GM23338 (cell line): ENCODE results near the gene FABP1. TPM values are rescaled to one million over a fixed set of nuclear protein-coding genes. Genes with fewer than 3 reads are reported as not detected.

Experiments
- ATAC-seq: fragments of 200-7000 bp; cut with Tn5 transposase; 3 replicates; pipeline ENCODE4 v1.9.1; 2020
- DNase-seq: peaks from one replicate; pipeline ENCODE4 v3.0.0-alpha.2; 2015; ENCODE audit warnings: low spot score
- H2AFZ ChIP-seq: fragments of 200-600 bp; sonication (generic); 2 replicates; pipeline ENCODE4 v1.8.0; 2016; ENCODE audit warnings: antibody characterized with exemption, mild to moderate bottlenecking, moderate library complexity
- H3F3A ChIP-seq: fragments of 200-600 bp; sonication (generic); replicated peaks from 2 replicates; pipeline ENCODE4 v1.8.0; 2017; ENCODE audit warnings: antibody characterized with exemption, mixed run types, low read depth
- H3K27ac ChIP-seq: fragments of 200-600 bp; sonication (generic); 2 replicates; pipeline ENCODE4 v1.6.1; 2016; ENCODE audit warnings: low read depth
- H3K27me3 ChIP-seq: fragments of 200-600 bp; sonication (generic); 2 replicates; pipeline ENCODE4 v1.8.0; 2016; ENCODE audit warnings: mild to moderate bottlenecking, mixed run types, moderate library complexity; ENCODE audit not compliant: insufficient read depth
- H3K36me3 ChIP-seq: fragments of 200-600 bp; sonication (generic); 2 replicates; pipeline ENCODE4 v1.8.0; 2016; ENCODE audit warnings: mild to moderate bottlenecking; ENCODE audit not compliant: insufficient read depth
- H3K4me1 ChIP-seq: fragments of 200-600 bp; sonication (generic); 2 replicates; pipeline ENCODE4 v1.8.0; 2016; ENCODE audit warnings: mild to moderate bottlenecking, moderate library complexity; ENCODE audit not compliant: insufficient read depth
- H3K4me2 ChIP-seq: fragments of 200-600 bp; sonication (generic); 2 replicates; pipeline ENCODE4 v1.7.1; 2017; ENCODE audit warnings: mixed run types
- H3K4me3 ChIP-seq: fragments of 200-600 bp; sonication (generic); 2 replicates; pipeline ENCODE4 v1.6.1; 2016; ENCODE audit warnings: mixed run types
- H3K79me2 ChIP-seq: fragments of 200-600 bp; sonication (generic); replicated peaks from 2 replicates; pipeline ENCODE4 v1.8.0; 2017; ENCODE audit warnings: mild to moderate bottlenecking; ENCODE audit not compliant: insufficient read depth
- H3K9me2 ChIP-seq: fragments of 200-600 bp; sonication (generic); 2 replicates; pipeline ENCODE4 v1.8.0; 2017; ENCODE audit not compliant: insufficient read depth
- H4K20me1 ChIP-seq: fragments of 200-600 bp; sonication (generic); replicated peaks from 2 replicates; pipeline ENCODE4 v1.8.0; 2017; ENCODE audit warnings: mild to moderate bottlenecking; ENCODE audit not compliant: insufficient read depth
- H3K27ac Mint-ChIP-seq: 2 replicates; pipeline ENCODE4 v1.8.0; 2020; ENCODE audit warnings: inconsistent platforms, mild to moderate bottlenecking, moderate library complexity, mixed read lengths
- H3K27me3 Mint-ChIP-seq: 3 replicates; pipeline ENCODE4 v1.8.0; 2022; ENCODE audit warnings: low read depth, mild to moderate bottlenecking, moderate library complexity, mixed read lengths, inconsistent platforms; ENCODE audit not compliant: insufficient read depth, poor library complexity
- H3K36me3 Mint-ChIP-seq: 3 replicates; pipeline ENCODE4 v1.8.0; 2021; ENCODE audit warnings: low read depth, mild to moderate bottlenecking, inconsistent platforms, moderate library complexity, mixed read lengths
- H3K4me1 Mint-ChIP-seq: 3 replicates; pipeline ENCODE4 v1.8.0; 2020; ENCODE audit warnings: mild to moderate bottlenecking, inconsistent platforms, mixed read lengths
- H3K4me3 Mint-ChIP-seq: 3 replicates; pipeline ENCODE4 v1.8.0; 2021; ENCODE audit warnings: moderate library complexity, mild to moderate bottlenecking, inconsistent platforms, mixed read lengths
- H3K9me3 Mint-ChIP-seq: 3 replicates; pipeline ENCODE4 v1.8.0; 2020; ENCODE audit warnings: moderate library complexity, mild to moderate bottlenecking, inconsistent platforms, mixed read lengths
- EZH2 ChIP-seq: fragments of 200-600 bp; sonication (generic); IDR thresholded peaks from one replicate; pipeline ENCODE4 v1.8.0; 2017; ENCODE audit warnings: antibody characterized with exemption, mild to moderate bottlenecking, low read depth; ENCODE audit not compliant: unreplicated experiment
- ZNF462 ChIP-seq: fragments of 250-450 bp; sonication (Bioruptor Pico); IDR thresholded peaks from 2 replicates; pipeline ENCODE4 v1.5.0; 2020; ENCODE audit warnings: mild to moderate bottlenecking, moderate library complexity
- polyA plus RNA-seq: library from polyadenylated mRNA; unstranded; fragments of >200 nt; fragmentation: Nextera tagmentation; extraction: Ambion mirVana; gene quantifications from 2 replicates; pipeline ENCODE4 v1.2.1, GENCODE V29; 2016
- total RNA-seq: library from RNA; depleted of rRNA; stranded (reverse); fragments of >200 nt; shearing (Covaris generic); gene quantifications from 2 replicates; pipeline ENCODE4 v1.2.3, GENCODE V29; 2014

Gene FABP1
- total and polyA plus RNA-seq, 2 experiments from 2014 or later = not detected

GRCh38 chr2:88123975-88124917 is 3.6 kb downstream of the FABP1 start (continued):
- TF ChIP-seq ZNF462 (CRISPR knock-in tag) = no peak

- H3K36me3 ChIP-seq = no peaks in the 10 kb centered on the region
These were observed 4.5 kb downstream of the FABP1 start for GRCh38 chr2:88123164-88123974.

More at GRCh38 chr2:88123164-88123974, 4.5 kb downstream of the FABP1 start:
- DNase-seq (no peak), ATAC-seq (no peak)
- Histone ChIP-seq H3K9me2 (0 out of 2 replicates have a peak, but pooled peaks cover 2% of the 10 kb centered on the region), H3K27ac (no peak overlapping the region), H4K20me1 (no peaks in the 10 kb centered on the region), H3K4me3 (no peak overlapping the region), H3K27me3 (no peaks in the 10 kb centered on the region), H2AFZ (no peak overlapping the region), H3K79me2 (no peaks in the 10 kb centered on the region), H3K4me2 (no peak overlapping the region), H3F3A (no peaks in the 10 kb centered on the region), H3K4me1 (no peaks in the 10 kb centered on the region)
- no peak overlapping the region for H3K27ac Mint-ChIP-seq
- TF ChIP-seq EZH2 = no peak
- peaks cover 2% of the 10 kb centered on the region for H3K27me3 Mint-ChIP-seq
- H3K4me1 Mint-ChIP-seq = no peaks in the 10 kb centered on the region
- H3K4me3 Mint-ChIP-seq = no peak overlapping the region
- H3K9me3 Mint-ChIP-seq = no peaks in the 10 kb centered on the region
- no peaks in the 10 kb centered on the region; the same call in 2 of the 3 replicates for H3K36me3 Mint-ChIP-seq
